H1 (cell line): ENCODE results near the gene GRM4. TPM values are rescaled to one million over a fixed set of nuclear protein-coding genes. Genes with fewer than 3 reads are reported as not detected.
A peak's percentile ranks its signal among the peaks of the same experiment; 100 is the strongest.

ENCODE experiments used
- CBX8 ChIP-seq: fragments of 300-800, 300-1000 bp; sonication (generic); IDR thresholded peaks from 2 replicates; pipeline ENCODE4 v1.7.1; 2016; ENCODE audit warnings: low read depth, low read length, borderline replicate concordance
- CEBPB ChIP-seq: IDR thresholded peaks from 2 replicates; pipeline ENCODE4 v1.6.1; 2012; ENCODE audit warnings: low read depth, low read length
- CHD1 ChIP-seq: IDR thresholded peaks from 2 replicates; pipeline ENCODE4 v1.6.1; 2012; ENCODE audit warnings: low read depth, low read length, improper control_type of control experiment
- CREB1 ChIP-seq: IDR thresholded peaks from 2 replicates; pipeline ENCODE4 v1.6.1; 2012; ENCODE audit warnings: inconsistent platforms
- EP300 ChIP-seq, 2 experiments: IDR thresholded peaks; 1 replicate in 1 of 2; 2 replicates in 1 of 2; pipeline ENCODE4 v1.6.1; 2011 to 2012; ENCODE audit warnings: low read depth in 2 of 2, low read length in 2 of 2, mild to moderate bottlenecking in 2 of 2, borderline replicate concordance in 1 of 2, inconsistent platforms in 1 of 2, moderate library complexity in 1 of 2
- EZH2 ChIP-seq: fragments of 200-600 bp; sonication (generic); IDR thresholded peaks from 2 replicates; pipeline ENCODE4 v1.7.1; 2012; ENCODE audit warnings: low read depth, mild to moderate bottlenecking, moderate library complexity, low read length, inconsistent platforms; ENCODE audit not compliant: severe bottlenecking
- FOSL1 ChIP-seq: IDR thresholded peaks from 2 replicates; pipeline ENCODE4 v1.6.1; 2011; ENCODE audit warnings: mild to moderate bottlenecking, low read depth, low read length, moderate library complexity; ENCODE audit not compliant: insufficient read depth
- JUN ChIP-seq: IDR thresholded peaks from 2 replicates; pipeline ENCODE4 v1.6.1; 2011; ENCODE audit warnings: low read depth, mild to moderate bottlenecking, improper control_type of control experiment, low read length
- KDM1A ChIP-seq: fragments of 200-600, 300-600 bp; sonication (generic); IDR thresholded peaks from 2 replicates; pipeline ENCODE4 v1.7.1; 2016; ENCODE audit warnings: mild to moderate bottlenecking, low read length, borderline replicate concordance
- MAFK ChIP-seq: IDR thresholded peaks from 2 replicates; pipeline ENCODE4 v1.6.1; 2012; ENCODE audit warnings: low read depth, mild to moderate bottlenecking, improper control_type of control experiment, low read length
- POLR2A ChIP-seq, 2 experiments: IDR thresholded peaks; 1 replicate in 1 of 2; 2 replicates in 1 of 2; pipeline ENCODE4 v1.6.1; 2011; ENCODE audit warnings: low read depth in 2 of 2, low read length in 2 of 2, mild to moderate bottlenecking in 2 of 2; ENCODE audit errors: control extremely low read depth in 1 of 2
- RBBP5 ChIP-seq: IDR thresholded peaks from 2 replicates; pipeline ENCODE4 v1.7.1; 2012; ENCODE audit warnings: low read depth, mild to moderate bottlenecking, inconsistent platforms, low read length, moderate library complexity, borderline replicate concordance
- RXRA ChIP-seq: IDR thresholded peaks from 2 replicates; pipeline ENCODE4 v1.6.1; 2011; ENCODE audit warnings: low read depth, mild to moderate bottlenecking, low read length, moderate library complexity; ENCODE audit not compliant: insufficient read depth
- SIRT6 ChIP-seq: IDR thresholded peaks from one replicate; pipeline ENCODE4 v1.7.1; 2012; ENCODE audit warnings: low read length, inconsistent platforms
- SP4 ChIP-seq: IDR thresholded peaks from 2 replicates; pipeline ENCODE4 v1.6.1; 2012; ENCODE audit warnings: low read length, inconsistent platforms
- SRF ChIP-seq: IDR thresholded peaks from 2 replicates; pipeline ENCODE4 v1.6.1; 2011; ENCODE audit warnings: mild to moderate bottlenecking, low read depth, low read length, moderate library complexity
- SUZ12 ChIP-seq: fragments of 200-600 bp; sonication (generic); IDR thresholded peaks from 2 replicates; pipeline ENCODE4 v1.6.1; 2012; ENCODE audit warnings: mild to moderate bottlenecking, inconsistent platforms, low read length, moderate library complexity, mixed read lengths
- TBP ChIP-seq: IDR thresholded peaks from 2 replicates; pipeline ENCODE4 v1.6.1; 2011; ENCODE audit warnings: low read depth, low read length, improper control_type of control experiment
- polyA plus RNA-seq, 7 experiments: library from polyadenylated mRNA; depleted of rRNA in 3 of 7; stranded (reverse) in 5 of 7; unstranded in 2 of 7; fragments of >200 nt in 5 of 7; fragments of 200-250 nt in 2 of 7; gene quantifications; 1 replicate in 5 of 7; 2 replicates in 1 of 7; 4 replicates in 1 of 7; pipeline versions ENCODE4 v1.2.1 to v1.2.3, GENCODE V29; 2011 to 2013; ENCODE audit warnings: missing spikeins in 2 of 7, mixed read lengths in 2 of 7
- total RNA-seq: library from RNA; stranded (reverse); fragmentation: NEBNext Ultra II Directional; extraction: Animal tissue kit (Norgen Biotek cat#: 25700); gene quantifications from 2 replicates; pipeline ENCODE4 v1.2.1, GENCODE V29; 2021
- TF ChIP-seq, protein P1 (sequence below): IDR thresholded peaks from 2 replicates; pipeline ENCODE4 v1.6.1; 2011; ENCODE audit warnings: low read length, improper control_type of control experiment
- TF ChIP-seq, protein P2 (sequence below): IDR thresholded peaks from 2 replicates; pipeline ENCODE4 v1.6.1; 2012; ENCODE audit warnings: inconsistent platforms
- TF ChIP-seq, protein P3 (sequence below), 3 experiments: IDR thresholded peaks; 1 replicate in 2 of 3; 2 replicates in 1 of 3; pipeline versions ENCODE4 v1.5.1 to v1.6.1; 2011; ENCODE audit warnings: low read length in 3 of 3, mild to moderate bottlenecking in 3 of 3, inconsistent platforms in 2 of 3, low read depth in 1 of 3, moderate library complexity in 1 of 3; ENCODE audit not compliant: insufficient read depth in 1 of 3; ENCODE audit errors: control extremely low read depth in 1 of 3

Gene GRM4
- total and polyA plus RNA-seq, 2 of the 8 experiments (the other 6 are each of a cell fraction or from before 2014, with no cell fraction given), result 19.6 to 21.5 TPM

DNA sequence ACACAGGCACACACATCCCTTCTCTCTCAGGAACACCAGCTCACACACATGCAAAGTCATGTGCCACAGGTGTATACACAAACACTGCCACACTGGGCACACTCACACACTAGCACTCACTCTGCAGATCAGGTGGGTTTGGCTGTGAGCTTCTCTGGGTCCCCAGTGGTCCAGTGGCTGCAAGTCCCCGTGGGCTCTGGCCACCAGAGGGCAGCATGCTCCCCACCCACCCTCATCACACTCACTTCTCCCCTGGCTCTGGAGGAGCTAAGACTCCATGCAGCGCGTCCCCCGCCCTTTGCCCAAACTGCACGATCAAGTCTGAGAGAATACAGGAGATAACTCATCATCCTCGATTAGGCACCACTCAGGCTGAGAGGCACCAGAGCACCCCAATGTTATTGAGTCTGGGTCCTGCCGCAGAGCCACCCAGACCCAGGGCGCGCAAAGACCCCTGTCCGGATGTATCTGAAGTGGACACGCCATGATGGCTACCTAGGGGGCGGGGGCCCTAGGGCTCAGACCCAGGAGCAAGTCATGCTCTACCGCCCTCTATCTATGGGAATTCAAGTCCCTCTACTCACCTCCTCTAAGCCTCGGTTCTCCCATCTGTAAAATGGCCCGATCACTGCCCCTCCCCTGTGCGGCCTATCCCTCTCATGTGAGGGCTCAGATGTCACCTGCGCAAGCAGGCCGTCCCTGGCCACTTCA, 90.5 kb downstream of the GRM4 start (continued):
- TF ChIP-seq CEBPB (no peak), CHD1 (no peak), SUZ12 (no peak), POLR2A (IDR thresholded peaks at IDR 0.05; ENCODE audit: control extremely low read depth in 1 of 2, low read depth in 2 of 2, low read length in 2 of 2) (no peak), MAFK (no peak), KDM1A (peak; percentile 58; the same call in 1 of the 2 replicates), RBBP5 (no peak), EZH2 (no peak), FOSL1 (no peak), CBX8 (no peak), SP4 (no peak), EP300 (IDR thresholded peaks at IDR 0.05; ENCODE audit: borderline replicate concordance in 1 of 2, low read depth in 2 of 2, low read length in 2 of 2) (no peak), SRF (no peak), SIRT6 (no peak), RXRA (no peak), JUN (no peak), TBP (no peak), CREB1 (no peak)
- TF ChIP-seq, protein P1, sequence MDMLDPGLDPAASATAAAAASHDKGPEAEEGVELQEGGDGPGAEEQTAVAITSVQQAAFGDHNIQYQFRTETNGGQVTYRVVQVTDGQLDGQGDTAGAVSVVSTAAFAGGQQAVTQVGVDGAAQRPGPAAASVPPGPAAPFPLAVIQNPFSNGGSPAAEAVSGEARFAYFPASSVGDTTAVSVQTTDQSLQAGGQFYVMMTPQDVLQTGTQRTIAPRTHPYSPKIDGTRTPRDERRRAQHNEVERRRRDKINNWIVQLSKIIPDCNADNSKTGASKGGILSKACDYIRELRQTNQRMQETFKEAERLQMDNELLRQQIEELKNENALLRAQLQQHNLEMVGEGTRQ, result no peak
- TF ChIP-seq, protein P2, sequence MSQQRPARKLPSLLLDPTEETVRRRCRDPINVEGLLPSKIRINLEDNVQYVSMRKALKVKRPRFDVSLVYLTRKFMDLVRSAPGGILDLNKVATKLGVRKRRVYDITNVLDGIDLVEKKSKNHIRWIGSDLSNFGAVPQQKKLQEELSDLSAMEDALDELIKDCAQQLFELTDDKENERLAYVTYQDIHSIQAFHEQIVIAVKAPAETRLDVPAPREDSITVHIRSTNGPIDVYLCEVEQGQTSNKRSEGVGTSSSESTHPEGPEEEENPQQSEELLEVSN, result no peak
- TF ChIP-seq, protein P3, sequence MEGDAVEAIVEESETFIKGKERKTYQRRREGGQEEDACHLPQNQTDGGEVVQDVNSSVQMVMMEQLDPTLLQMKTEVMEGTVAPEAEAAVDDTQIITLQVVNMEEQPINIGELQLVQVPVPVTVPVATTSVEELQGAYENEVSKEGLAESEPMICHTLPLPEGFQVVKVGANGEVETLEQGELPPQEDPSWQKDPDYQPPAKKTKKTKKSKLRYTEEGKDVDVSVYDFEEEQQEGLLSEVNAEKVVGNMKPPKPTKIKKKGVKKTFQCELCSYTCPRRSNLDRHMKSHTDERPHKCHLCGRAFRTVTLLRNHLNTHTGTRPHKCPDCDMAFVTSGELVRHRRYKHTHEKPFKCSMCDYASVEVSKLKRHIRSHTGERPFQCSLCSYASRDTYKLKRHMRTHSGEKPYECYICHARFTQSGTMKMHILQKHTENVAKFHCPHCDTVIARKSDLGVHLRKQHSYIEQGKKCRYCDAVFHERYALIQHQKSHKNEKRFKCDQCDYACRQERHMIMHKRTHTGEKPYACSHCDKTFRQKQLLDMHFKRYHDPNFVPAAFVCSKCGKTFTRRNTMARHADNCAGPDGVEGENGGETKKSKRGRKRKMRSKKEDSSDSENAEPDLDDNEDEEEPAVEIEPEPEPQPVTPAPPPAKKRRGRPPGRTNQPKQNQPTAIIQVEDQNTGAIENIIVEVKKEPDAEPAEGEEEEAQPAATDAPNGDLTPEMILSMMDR (IDR thresholded peaks at IDR 0.05; ENCODE audit: control extremely low read depth in 1 of 3, insufficient read depth in 1 of 3, low read depth in 1 of 3, low read length in 3 of 3), result peak in 2 of 3 experiments; percentile 80 to 87; a peak in 3 of 4 replicates
